ENCODE data around the gene EXOG. TPM values are rescaled to one million over a fixed set of nuclear protein-coding genes. Genes with fewer than 3 reads are reported as not detected.

EXOG gene
- total and polyA plus RNA-seq, 2 donors (not counting 1 experiment from before 2014, with no cell fraction given), result 14.2 to 16.4 TPM

DNA sequence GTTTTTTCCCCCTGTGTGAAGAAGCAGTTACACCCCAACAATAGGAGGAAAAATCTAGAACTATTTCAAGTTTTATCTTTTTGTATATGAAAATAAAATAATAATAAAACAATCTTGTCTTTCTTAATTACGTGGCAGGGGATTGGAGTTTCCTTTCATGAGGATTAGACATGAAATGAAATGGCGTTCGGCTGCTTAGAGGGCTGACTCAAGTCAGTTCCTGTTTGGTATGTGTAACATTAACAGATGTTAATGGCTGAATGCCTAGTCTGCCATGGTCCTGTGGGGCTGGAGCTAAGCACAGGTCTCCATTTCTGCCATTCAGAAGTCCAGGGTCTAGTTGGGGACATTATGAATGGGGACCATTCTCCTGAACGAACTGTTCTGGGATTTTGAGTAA, 3.1 kb upstream of the EXOG start:
- Histone ChIP-seq H3K4me3 (replicated peaks in 1 of 4; ENCODE audit: control extremely low read depth in 1 of 4, insufficient read depth in 1 of 4, low read depth in 3 of 4, low read length in 4 of 4) (no peak overlapping the region), H4K20me1 (ENCODE audit: control insufficient read depth, extremely low read depth, insufficient read depth, low read length) (no peaks in the 10 kb centered on the region), H3K9ac (ENCODE audit: insufficient read depth, low read length) (no peak overlapping the region), H3K27me3 (ENCODE audit: control insufficient read depth, insufficient read depth, low read length) (no peaks in the 10 kb centered on the region), H3K4me2 (ENCODE audit: extremely low read depth, insufficient read depth, low read length) (peak overlapping the region; percentile 1), H3K9me3 (ENCODE audit: control insufficient read depth, insufficient read depth, low read depth, low read length) (no peaks in the 10 kb centered on the region), H3K79me2 (ENCODE audit: control insufficient read depth, insufficient read depth, low read length) (peaks cover 9% of the 10 kb centered on the region), H3K36me3 (ENCODE audit: control insufficient read depth, insufficient read depth, low read length) (no peaks in the 10 kb centered on the region), H2AFZ (ENCODE audit: low read length) (peak overlapping the region; percentile 35), H3K4me1 (ENCODE audit: control insufficient read depth, extremely low read depth, insufficient read depth, low read length) (no peaks in the 10 kb centered on the region), H3K27ac (ENCODE audit: insufficient read depth, low read length) (peak overlapping the region; percentile 5)
- no peak for TF ChIP-seq EZH2 (IDR thresholded peaks at IDR 0.05; ENCODE audit: low read length, missing control alignments)
- no peak for TF ChIP-seq CTCF (conservative IDR thresholded peaks at IDR 0.05 in 1 of 2, IDR thresholded peaks at IDR 0.05 in 1 of 2; ENCODE audit: low read depth in 1 of 2, low read length in 2 of 2)
- DNase-seq (ENCODE audit: low read depth in 2 of 2), result peak; percentile 45 to 72

- H3K4me3 ChIP-seq (replicated peaks in 1 of 4; ENCODE audit: control extremely low read depth in 1 of 4, insufficient read depth in 1 of 4, low read depth in 3 of 4, low read length in 4 of 4), result peak overlapping the region; percentile 88 to 90 (median 90)
- no peaks in the 10 kb centered on the region for H3K4me1 ChIP-seq (ENCODE audit: control insufficient read depth, extremely low read depth, insufficient read depth, low read length)
- TF ChIP-seq CTCF (conservative IDR thresholded peaks at IDR 0.05 in 1 of 2, IDR thresholded peaks at IDR 0.05 in 1 of 2; ENCODE audit: low read depth in 1 of 2, low read length in 2 of 2) (no peak), EZH2 (IDR thresholded peaks at IDR 0.05; ENCODE audit: low read length, missing control alignments) (no peak)
- peak overlapping the region; percentile 84 for H3K4me2 ChIP-seq (ENCODE audit: extremely low read depth, insufficient read depth, low read length)
- no peaks in the 10 kb centered on the region for H4K20me1 ChIP-seq (ENCODE audit: control insufficient read depth, extremely low read depth, insufficient read depth, low read length)
- no peak overlapping the region for H2AFZ ChIP-seq (ENCODE audit: low read length)
- peaks cover 13% of the 10 kb centered on the region for H3K79me2 ChIP-seq (ENCODE audit: control insufficient read depth, insufficient read depth, low read length)
- no peaks in the 10 kb centered on the region for H3K27me3 ChIP-seq (ENCODE audit: control insufficient read depth, insufficient read depth, low read length)
- no peak overlapping the region for H3K27ac ChIP-seq (ENCODE audit: insufficient read depth, low read length)
- DNase-seq (ENCODE audit: low read depth in 2 of 2), result peak in 1 of 2 donors; percentile 27
- peak overlapping the region; percentile 77 for H3K9ac ChIP-seq (ENCODE audit: insufficient read depth, low read length)
- no peaks in the 10 kb centered on the region for H3K9me3 ChIP-seq (ENCODE audit: control insufficient read depth, insufficient read depth, low read depth, low read length)
- H3K36me3 ChIP-seq (ENCODE audit: control insufficient read depth, insufficient read depth, low read length), result no peaks in the 10 kb centered on the region
These were observed 891 bp downstream of the EXOG start for GRCh38 chr3:38497031-38497430.

DNA sequence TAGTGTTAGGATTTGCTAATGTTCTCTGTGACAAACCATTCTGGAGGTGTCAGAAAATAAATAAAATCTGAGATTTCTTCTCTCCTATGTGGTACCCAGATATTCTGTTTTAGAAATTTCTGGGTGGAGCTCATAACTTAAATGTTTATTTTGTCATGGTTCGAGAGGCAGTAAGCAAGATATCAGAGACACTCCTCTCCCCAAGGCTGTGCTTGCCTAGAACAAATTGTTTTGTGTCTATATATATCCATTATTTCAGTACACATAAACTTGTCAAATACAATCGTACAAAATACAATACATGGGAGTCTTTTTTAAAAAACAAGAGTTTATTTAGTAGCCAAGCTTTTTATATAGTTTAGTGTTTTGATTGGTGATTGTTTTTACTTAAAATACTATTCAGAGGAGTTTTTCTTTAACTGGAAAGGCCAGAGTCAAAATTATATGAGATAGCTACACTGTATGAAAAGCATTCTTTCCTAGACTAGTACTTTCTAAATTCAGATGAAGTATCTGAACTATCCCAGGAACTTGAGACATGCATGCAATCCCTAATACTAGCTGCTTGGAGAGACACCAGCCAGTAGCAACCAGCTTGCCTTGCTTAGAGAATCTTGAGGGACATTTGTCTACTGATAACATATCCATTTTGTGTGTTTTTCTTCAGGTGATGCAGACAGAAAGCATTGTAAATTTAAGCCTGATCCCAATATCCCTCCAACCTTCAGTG, 4.7 kb downstream of the EXOG start:
- TF ChIP-seq EZH2 (IDR thresholded peaks at IDR 0.05; ENCODE audit: low read length, missing control alignments), result no peak
- no peak for TF ChIP-seq CTCF (conservative IDR thresholded peaks at IDR 0.05 in 1 of 2, IDR thresholded peaks at IDR 0.05 in 1 of 2; ENCODE audit: low read depth in 1 of 2, low read length in 2 of 2)
- no peak overlapping the region for H3K9ac ChIP-seq (ENCODE audit: insufficient read depth, low read length)
- H3K4me1 ChIP-seq (ENCODE audit: control insufficient read depth, extremely low read depth, insufficient read depth, low read length), result no peaks in the 10 kb centered on the region
- no peak overlapping the region for H3K4me2 ChIP-seq (ENCODE audit: extremely low read depth, insufficient read depth, low read length)
- no peaks in the 10 kb centered on the region for H3K9me3 ChIP-seq (ENCODE audit: control insufficient read depth, insufficient read depth, low read depth, low read length)
- peaks cover 13% of the 10 kb centered on the region for H3K79me2 ChIP-seq (ENCODE audit: control insufficient read depth, insufficient read depth, low read length)
- H2AFZ ChIP-seq (ENCODE audit: low read length), result no peak overlapping the region
- no peak overlapping the region for H3K4me3 ChIP-seq (replicated peaks in 1 of 4; ENCODE audit: control extremely low read depth in 1 of 4, insufficient read depth in 1 of 4, low read depth in 3 of 4, low read length in 4 of 4)
- no peaks in the 10 kb centered on the region for H3K36me3 ChIP-seq (ENCODE audit: control insufficient read depth, insufficient read depth, low read length)
- no peaks in the 10 kb centered on the region for H4K20me1 ChIP-seq (ENCODE audit: control insufficient read depth, extremely low read depth, insufficient read depth, low read length)
- DNase-seq (ENCODE audit: low read depth in 2 of 2), result peak in 1 of 2 donors; percentile 19
- H3K27ac ChIP-seq (ENCODE audit: insufficient read depth, low read length), result no peak overlapping the region
- H3K27me3 ChIP-seq (ENCODE audit: control insufficient read depth, insufficient read depth, low read length), result no peaks in the 10 kb centered on the region

All from fibroblast of lung (primary cell).